H4 (cell line): ENCODE data around the gene TAF3. TPM values are rescaled to one million over a fixed set of nuclear protein-coding genes. Genes with fewer than 3 reads are reported as not detected.
"Not testable (repeated sequence)": the region's sequence is repeated elsewhere in the genome, so short reads cannot be mapped to it uniquely, and the experiment has no call there.

Source experiments
- DNase-seq: peaks from one replicate; pipeline ENCODE4 v3.0.0-alpha.2; 2015; ENCODE audit warnings: low spot score
- total RNA-seq: library from RNA; depleted of rRNA; stranded (reverse); fragments of >200 nt; shearing (Covaris generic); gene quantifications from 2 replicates; pipeline ENCODE4 v1.2.3, GENCODE V29; 2014

The TAF3 gene
- total RNA-seq, 1 experiment from 2014 or later, result 2.0 TPM

DNA sequence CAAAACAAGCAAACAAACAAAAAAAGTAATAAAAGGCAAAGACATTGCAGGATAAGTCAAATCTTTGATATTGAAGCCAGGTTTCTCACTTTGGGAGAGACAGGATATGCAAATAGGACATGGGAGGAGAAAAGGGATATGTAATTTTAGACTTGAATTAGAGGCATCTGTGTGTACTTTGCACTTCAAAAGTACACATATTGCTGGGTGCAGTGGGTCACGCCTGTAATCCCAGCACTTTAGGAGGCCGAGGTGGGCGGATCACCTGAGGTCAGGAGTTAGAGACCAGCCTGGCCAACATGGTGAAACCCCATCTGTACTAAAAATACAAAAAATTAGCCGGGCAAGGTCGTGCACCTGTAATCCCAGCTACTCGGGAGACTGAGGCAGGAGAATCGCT, 6.6 kb upstream of the TAF3 start:
- DNase-seq, result not testable (repeated sequence)

DNA sequence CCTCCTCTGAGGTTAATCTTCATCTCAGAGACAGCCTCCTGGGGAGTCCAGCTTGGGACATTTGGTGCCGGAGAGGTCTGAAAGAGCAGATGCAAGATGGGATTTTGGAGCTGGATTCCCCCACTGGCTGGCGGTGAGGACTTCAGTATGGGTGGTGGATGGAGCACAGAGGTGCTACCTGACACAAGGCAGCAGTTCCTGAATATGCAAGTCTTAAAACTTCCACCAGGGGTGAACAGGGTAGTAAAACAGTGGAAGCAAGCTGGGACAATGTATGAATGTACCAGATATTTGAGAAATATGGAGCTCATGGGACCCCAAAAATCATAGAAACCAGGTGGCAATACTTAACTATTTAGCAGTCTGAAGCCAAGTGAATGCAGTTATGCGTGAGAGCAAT, 4.8 kb upstream of the TAF3 start:
- DNase-seq, result no peak

DNA sequence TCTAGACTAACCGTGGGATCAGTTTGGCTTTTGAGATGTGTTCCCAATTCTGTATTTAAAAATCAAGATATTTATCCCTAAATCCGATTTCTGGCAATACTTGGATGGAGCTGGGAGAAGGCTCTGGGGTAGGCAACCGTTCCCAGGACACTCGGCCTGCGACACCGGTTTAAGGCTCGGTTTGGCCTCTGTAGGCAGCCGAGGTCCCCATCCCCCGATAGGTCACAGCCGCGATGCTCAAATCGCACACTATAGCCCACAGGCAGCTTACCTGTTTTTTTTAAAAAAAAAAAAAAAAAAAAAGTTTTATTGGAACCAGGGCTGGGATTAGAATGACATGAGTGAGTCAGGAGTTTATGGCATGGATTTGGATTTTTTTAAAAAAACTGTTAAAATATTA, 729 bp upstream of the TAF3 start:
- DNase-seq, result no peak

DNA sequence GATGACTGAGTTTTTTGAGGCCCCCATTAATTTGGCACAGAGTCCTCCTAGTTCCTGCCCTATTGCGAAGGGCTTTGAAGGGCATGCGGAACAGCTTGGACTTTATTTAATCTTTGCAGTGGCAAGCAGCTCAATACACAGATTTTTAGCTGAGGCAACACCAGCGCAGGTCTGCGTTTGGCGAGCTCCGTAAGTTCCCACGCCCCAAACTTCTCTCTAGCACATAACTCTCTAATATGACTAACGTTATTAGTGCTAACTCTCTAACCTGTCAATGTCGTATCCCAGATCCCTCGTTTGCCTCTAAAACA, 366 bp upstream of the TAF3 start:
- no peak for DNase-seq

GRCh38 chr10:7819121-7819460, 786 bp downstream of the TAF3 start:
- DNase-seq, result no peak

DNA sequence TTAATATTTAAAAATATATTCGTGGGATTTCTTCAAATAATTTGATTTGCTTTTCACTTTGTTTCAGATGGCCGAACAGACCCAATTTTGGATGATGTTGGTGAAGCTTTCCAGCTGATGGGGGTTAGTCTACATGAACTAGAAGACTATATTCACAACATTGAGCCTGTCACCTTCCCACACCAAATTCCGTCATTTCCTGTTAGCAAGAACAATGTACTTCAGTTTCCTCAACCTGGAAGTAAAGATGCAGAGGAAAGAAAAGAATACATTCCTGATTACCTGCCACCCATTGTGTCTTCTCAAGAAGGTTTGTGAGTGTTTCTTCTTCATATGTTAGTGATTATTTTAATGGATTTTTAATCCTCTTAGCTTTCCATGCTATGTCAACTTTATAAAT, 5.9 kb downstream of the TAF3 start:
- no peak for DNase-seq

- DNase-seq, result peak; percentile 68
Observed at GRCh38 chr10:7826971-7827370, 8.7 kb downstream of the TAF3 start.

DNA sequence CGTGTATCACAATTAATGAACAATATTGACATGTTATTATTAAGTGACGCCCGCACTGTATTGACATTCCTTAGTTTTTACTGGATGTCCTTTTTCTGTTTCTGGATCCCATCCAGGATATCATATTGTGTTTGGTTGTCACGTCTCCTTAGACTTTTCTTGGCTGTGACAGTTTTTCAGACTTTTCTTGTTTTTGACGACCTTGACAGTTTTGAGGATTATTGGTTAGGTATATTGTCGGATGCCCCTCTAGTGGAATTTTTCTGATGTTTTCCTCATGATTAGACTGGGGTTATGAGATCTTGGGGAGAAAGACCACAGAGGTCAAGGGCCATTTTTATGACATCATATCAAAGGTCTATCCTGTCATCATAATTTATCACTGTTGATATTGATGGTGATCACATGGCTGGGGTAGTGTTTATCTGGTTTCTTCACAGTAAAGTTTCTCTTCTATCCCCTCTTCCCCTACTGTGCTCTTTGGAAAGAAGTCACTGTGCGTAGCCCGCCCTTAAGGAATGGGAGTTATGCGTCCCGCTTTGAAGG, 11.1 kb downstream of the TAF3 start:
- DNase-seq, result no peak

- no peak for DNase-seq
Observed at GRCh38 chr10:7832060-7832459, 13.8 kb downstream of the TAF3 start.

DNA sequence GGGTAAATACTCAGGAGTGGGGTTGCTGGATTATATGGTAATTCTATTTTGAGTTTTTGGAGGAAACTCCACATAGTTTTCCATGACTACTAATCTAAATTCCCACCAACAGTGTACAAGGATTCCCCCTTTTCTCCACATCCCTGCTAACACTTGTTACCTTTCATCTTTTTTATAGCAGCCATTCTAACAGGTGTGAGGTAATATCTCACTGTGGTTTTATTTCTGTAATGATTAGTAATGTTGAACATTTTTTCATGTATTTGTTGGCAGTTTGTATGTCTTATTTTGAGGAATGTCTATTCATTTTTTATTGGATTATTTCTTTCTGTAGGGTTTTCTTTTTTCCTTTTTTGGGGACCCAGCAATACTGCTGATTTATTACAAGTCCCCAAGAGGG, 14.9 kb downstream of the TAF3 start:
- no peak for DNase-seq

GRCh38 chr10:7834262-7834661, 16.0 kb downstream of the TAF3 start:
- no peak for DNase-seq

- DNase-seq, result no peak
Observed at GRCh38 chr10:7836571-7836970, 18.3 kb downstream of the TAF3 start.

DNA sequence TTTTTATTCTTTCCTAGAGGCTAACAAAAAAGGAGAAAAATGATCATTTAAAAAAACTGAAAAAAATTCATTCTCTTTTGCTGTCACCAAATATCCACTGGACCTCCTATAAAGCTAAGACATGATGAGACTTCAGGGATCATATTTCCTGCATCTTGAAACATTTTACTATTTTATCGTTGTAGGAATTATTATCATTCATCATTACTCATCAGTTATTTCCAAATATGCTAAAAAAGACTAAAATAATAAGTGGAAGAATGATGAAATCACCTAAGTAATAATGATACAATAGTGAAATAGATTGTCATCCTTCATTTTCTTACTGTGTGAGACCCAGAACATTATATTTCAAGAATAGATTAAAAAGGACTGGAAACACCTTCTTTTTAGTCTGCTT, 28.3 kb downstream of the TAF3 start:
- no peak for DNase-seq

GRCh38 chr10:7853226-7853842, 35.0 kb downstream of the TAF3 start:
- no peak for DNase-seq

DNA sequence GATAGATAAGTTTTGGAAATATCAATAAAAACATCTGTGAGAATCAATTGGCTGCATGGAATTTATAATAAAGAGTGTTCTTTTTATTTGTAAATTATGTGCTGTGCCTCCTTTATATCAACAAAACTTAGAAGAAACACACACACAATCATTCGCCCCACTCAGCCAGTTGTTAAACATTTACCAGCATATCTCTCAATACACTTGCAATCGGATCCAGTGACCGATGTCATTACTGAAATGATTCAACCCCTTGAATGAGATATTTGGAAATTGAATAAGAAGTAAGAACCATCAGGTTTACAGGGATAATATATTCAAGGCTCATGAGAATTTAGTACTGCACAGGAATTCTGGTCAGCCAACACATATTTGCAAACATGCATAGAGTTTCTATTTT, 35.6 kb downstream of the TAF3 start:
- DNase-seq, result no peak

DNA sequence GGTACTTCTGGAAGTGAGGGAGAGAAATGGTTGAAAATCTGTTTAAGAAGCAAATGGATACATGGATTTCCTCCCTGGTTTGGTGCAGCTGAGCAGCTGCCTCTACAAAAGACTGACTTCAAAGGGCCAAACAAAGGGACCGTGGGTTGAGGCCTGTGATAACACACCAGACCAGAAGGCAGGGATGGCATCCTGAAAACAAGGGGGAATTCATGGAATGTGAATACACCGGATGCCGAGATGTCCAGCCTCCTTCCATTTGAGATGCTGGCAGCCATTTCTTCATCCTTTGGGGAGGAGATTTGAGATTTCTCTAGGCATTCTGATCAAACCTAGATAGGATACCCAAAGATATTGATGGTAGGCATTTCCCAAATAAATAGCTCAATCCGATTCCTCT, 36.9 kb downstream of the TAF3 start:
- no peak for DNase-seq

DNA sequence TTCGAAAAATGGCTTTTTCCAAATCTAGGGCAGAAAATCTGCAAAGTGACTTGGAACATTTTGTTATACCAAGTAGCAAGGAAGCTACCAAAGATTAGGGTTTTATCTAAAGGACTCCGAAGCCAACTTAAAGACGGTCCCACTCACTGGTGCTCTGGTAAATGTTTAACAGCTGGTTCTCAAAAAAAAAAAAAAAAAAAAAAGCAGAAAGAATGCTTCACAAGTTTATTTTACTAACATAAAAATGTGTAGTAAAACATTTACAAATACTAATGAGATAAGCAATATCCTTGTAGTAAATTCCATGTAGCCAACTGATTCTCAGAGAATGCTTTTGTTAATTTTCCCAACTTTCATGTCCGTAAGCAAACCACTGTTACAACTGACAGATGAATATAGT, 38.4 kb downstream of the TAF3 start:
- DNase-seq, result no peak

DNA sequence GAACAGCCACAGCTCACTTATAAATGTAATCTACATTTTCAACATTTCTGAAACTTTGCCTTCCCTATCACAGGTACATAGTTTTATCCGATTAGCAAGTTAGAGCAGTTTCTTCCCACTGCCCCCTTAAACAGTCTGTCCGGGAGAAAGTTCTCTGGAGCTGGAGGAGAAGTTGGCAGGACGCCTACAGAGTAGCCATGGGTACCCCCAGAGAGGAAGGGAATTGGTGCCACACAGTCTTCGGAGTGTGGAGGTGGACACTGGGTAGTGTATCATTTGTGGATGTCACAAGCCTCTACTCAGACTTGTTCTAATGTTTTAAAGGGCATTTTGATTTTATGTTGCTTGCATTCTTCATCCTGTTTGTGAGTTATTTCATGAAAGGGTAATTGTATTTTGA, 39.0 kb downstream of the TAF3 start:
- DNase-seq, result no peak

DNA sequence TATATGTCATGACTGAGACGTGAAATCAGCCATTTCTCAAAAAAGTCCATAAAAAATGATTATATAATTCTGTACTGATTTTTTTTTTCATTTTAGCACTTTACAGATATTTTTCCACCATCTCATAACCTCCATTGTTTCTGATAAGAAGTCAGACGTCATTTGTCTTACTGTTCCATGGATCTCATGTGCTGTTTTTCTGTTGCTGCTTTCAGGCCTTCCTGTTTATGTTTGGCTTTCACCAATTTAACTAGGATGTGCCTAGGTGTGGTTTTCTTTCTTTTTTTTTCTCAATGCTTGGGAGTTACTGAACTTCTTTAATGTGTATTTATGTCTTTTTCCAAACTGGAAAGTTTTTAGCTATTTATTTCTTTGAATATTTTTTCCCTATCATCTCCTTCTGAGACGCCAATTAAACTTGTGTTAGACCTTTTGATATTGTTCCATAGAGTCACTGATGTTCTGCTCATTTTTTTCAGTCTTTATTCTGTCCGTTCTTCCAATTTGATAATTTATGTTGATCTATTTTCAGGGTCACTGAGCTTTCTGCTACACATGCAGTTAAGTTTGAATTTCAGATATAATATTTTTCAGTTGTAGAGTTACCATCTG, 43.3 kb downstream of the TAF3 start:
- DNase-seq, result no peak

GRCh38 chr10:7862121-7862514, 43.8 kb downstream of the TAF3 start:
- DNase-seq, result no peak

- DNase-seq, result no peak
Observed at GRCh38 chr10:7866176-7866575, 47.9 kb downstream of the TAF3 start.

GRCh38 chr10:7872041-7872442, 53.7 kb downstream of the TAF3 start:
- peak; percentile 5 for DNase-seq

GRCh38 chr10:7874864-7875263, 56.6 kb downstream of the TAF3 start:
- DNase-seq, result no peak

DNA sequence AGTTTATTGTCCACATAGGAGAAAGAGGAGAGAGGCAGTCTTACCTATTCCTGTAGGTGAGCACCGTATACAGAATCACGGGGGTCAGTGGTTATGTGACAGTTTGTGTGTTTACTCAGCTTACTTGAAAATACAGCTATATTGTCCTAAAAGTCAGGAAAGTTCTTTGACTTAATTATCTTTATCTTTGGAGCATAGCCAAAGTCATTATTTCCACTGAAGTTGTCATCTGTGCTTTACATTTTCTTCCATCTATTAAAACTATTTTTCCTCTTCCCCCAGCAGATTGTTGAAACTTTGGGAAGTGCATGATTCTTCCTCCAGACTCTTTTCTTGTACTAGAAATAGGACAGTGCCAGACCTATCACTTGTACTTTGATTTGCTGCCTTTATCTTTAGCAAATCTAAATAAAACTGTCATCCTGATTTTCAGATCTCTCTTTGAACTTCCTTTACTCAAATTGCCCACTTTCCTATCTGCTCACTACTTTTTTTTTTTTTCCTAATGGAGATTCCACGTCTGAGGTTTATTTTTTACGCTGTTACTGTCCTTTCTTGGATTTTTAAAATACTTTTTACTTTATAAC, 58.3 kb downstream of the TAF3 start:
- no peak for DNase-seq
